ENCODE results near the gene METRNL.

The METRNL gene

GRCh38 chr17:83095016-83095415 lies 15.6 kb downstream of the METRNL start:
- H3F3A ChIP-seq (ENCODE audit: insufficient read depth, low read length), result no peaks in the 10 kb centered on the region
- H3K36me3 ChIP-seq (replicated peaks; ENCODE audit: insufficient read depth, low read length), result no peaks in the 10 kb centered on the region
- no peak overlapping the region for H3K4me2 ChIP-seq (ENCODE audit: low read depth, low read length)
- no peak for TF ChIP-seq EZH2 (optimal IDR thresholded peaks at IDR 0.05; ENCODE audit: low read depth, low read length)
- no peak for TF ChIP-seq EZH2phosphoT487 (IDR thresholded peaks at IDR 0.05; ENCODE audit: low read length)
- no peak for TF ChIP-seq CTCF (IDR thresholded peaks at IDR 0.05; ENCODE audit: low read length)
- H3K9me3 ChIP-seq (replicated peaks; ENCODE audit: insufficient read depth, low read length), result no peaks in the 10 kb centered on the region
- no peaks in the 10 kb centered on the region for H3K79me2 ChIP-seq (ENCODE audit: low read length)
- H3K4me1 ChIP-seq (ENCODE audit: low read length), result 0 out of 2 replicates have a peak, but pooled peaks cover 5% of the 10 kb centered on the region
- no peaks in the 10 kb centered on the region for H4K20me1 ChIP-seq (ENCODE audit: insufficient read depth, low read length)
- peaks cover 57% of the 10 kb centered on the region for H3K27me3 ChIP-seq (replicated peaks; ENCODE audit: insufficient read depth, low read length)
- H3K9ac ChIP-seq (ENCODE audit: low read length), result no peak overlapping the region
- no peak for DNase-seq
- no peak overlapping the region for H3K27ac ChIP-seq (ENCODE audit: low read length)
- no peaks in the 10 kb centered on the region for H3K9me2 ChIP-seq (replicated peaks; ENCODE audit: insufficient read depth, low read length)
- H2AFZ ChIP-seq (ENCODE audit: low read length), result no peak overlapping the region
- no peak overlapping the region for H3K4me3 ChIP-seq (ENCODE audit: low read length)

DNA sequence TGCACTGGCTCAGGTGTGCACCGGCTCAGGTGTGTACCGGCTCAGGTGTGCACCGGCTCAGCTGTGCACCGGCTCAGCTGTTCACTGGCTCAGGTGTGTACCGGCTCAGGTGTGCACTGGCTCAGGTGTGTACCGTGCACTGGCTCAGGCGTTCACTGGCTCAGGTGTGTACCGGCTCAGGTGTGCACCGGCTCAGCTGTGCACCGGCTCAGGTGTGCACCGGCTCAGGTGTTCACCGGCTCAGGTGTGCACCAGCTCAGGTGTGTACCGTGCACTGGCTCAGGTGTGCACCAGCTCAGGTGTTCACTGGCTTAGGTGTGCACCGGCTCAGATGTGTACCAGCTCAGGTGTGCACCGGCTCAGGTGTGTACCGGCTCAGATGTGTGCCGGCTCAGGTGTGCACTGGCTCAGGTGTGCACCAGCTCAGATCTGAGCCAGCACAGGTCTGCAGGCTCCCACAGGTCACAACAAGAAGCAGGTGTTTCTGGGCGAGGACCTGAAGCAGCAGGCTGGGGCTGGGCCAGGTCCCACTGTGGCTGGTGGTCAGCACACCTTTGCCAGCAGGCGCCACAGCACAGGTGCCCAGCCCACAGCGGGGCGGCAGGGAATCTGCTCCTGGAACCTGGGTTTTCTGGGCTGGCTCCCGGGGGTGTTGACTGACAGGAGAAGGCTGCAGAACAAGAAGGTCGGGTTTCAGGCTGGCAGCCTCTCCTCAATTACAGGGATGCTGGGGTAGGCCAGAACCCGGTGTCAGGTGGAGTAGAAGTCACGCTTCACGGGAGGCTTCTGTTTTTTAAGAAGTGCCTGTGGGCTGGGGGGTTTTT lies 17.2 kb downstream of the METRNL start:
- Histone ChIP-seq H3K79me2 (ENCODE audit: low read length) (no peaks in the 10 kb centered on the region), H3K4me2 (ENCODE audit: low read depth, low read length) (no peak overlapping the region), H3K27ac (ENCODE audit: low read length) (no peak overlapping the region), H3K4me1 (ENCODE audit: low read length) (peaks cover 16% of the 10 kb centered on the region), H3F3A (ENCODE audit: insufficient read depth, low read length) (no peaks in the 10 kb centered on the region), H3K9me2 (replicated peaks; ENCODE audit: insufficient read depth, low read length) (no peaks in the 10 kb centered on the region), H2AFZ (ENCODE audit: low read length) (no peak overlapping the region), H3K4me3 (ENCODE audit: low read length) (no peak overlapping the region), H3K9me3 (replicated peaks; ENCODE audit: insufficient read depth, low read length) (no peaks in the 10 kb centered on the region), H3K9ac (ENCODE audit: low read length) (no peak overlapping the region), H4K20me1 (ENCODE audit: insufficient read depth, low read length) (no peaks in the 10 kb centered on the region), H3K36me3 (replicated peaks; ENCODE audit: insufficient read depth, low read length) (no peaks in the 10 kb centered on the region), H3K27me3 (replicated peaks; ENCODE audit: insufficient read depth, low read length) (peaks cover 65% of the 10 kb centered on the region)
- TF ChIP-seq EZH2 (optimal IDR thresholded peaks at IDR 0.05; ENCODE audit: low read depth, low read length), result no peak
- no peak for TF ChIP-seq CTCF (IDR thresholded peaks at IDR 0.05; ENCODE audit: low read length)
- no peak for TF ChIP-seq EZH2phosphoT487 (IDR thresholded peaks at IDR 0.05; ENCODE audit: low read length)
- no peak for DNase-seq

- H3K27me3 ChIP-seq (replicated peaks; ENCODE audit: insufficient read depth, low read length), result peaks cover 68% of the 10 kb centered on the region
- H3K4me2 ChIP-seq (ENCODE audit: low read depth, low read length), result no peak overlapping the region
- no peaks in the 10 kb centered on the region for H3K9me2 ChIP-seq (replicated peaks; ENCODE audit: insufficient read depth, low read length)
- no peak overlapping the region for H2AFZ ChIP-seq (ENCODE audit: low read length)
- H3K79me2 ChIP-seq (ENCODE audit: low read length), result no peaks in the 10 kb centered on the region
- H3F3A ChIP-seq (ENCODE audit: insufficient read depth, low read length), result no peaks in the 10 kb centered on the region
- H3K36me3 ChIP-seq (replicated peaks; ENCODE audit: insufficient read depth, low read length), result no peaks in the 10 kb centered on the region
- TF ChIP-seq EZH2phosphoT487 (IDR thresholded peaks at IDR 0.05; ENCODE audit: low read length), result no peak
- TF ChIP-seq EZH2 (optimal IDR thresholded peaks at IDR 0.05; ENCODE audit: low read depth, low read length), result no peak
- H3K9me3 ChIP-seq (replicated peaks; ENCODE audit: insufficient read depth, low read length), result no peaks in the 10 kb centered on the region
- H3K27ac ChIP-seq (ENCODE audit: low read length), result no peak overlapping the region
- no peaks in the 10 kb centered on the region for H4K20me1 ChIP-seq (ENCODE audit: insufficient read depth, low read length)
- H3K4me3 ChIP-seq (ENCODE audit: low read length), result no peak overlapping the region
- no peak overlapping the region for H3K9ac ChIP-seq (ENCODE audit: low read length)
- DNase-seq, result no peak
- peaks cover 16% of the 10 kb centered on the region for H3K4me1 ChIP-seq (ENCODE audit: low read length)
Observed at GRCh38 chr17:83097831-83098230, 18.4 kb downstream of the METRNL start.

All from MM.1S (cell line).